Measurements from ENCODE around the gene OR5AU1.

OR5AU1 gene

GRCh38 chr14:21106176-21106497 is 49.7 kb downstream of the OR5AU1 start:
- no peak for DNase-seq

GRCh38 chr14:21105095-21105494 is 50.8 kb downstream of the OR5AU1 start:
- DNase-seq = no peak

Data from NCI-H2107 (cell line).